ENCODE data around the gene TM7SF3.
"Not testable (repeated sequence)": the region's sequence is repeated elsewhere in the genome, so short reads cannot be mapped to it uniquely, and the experiment has no call there.

Gene TM7SF3, protein sequence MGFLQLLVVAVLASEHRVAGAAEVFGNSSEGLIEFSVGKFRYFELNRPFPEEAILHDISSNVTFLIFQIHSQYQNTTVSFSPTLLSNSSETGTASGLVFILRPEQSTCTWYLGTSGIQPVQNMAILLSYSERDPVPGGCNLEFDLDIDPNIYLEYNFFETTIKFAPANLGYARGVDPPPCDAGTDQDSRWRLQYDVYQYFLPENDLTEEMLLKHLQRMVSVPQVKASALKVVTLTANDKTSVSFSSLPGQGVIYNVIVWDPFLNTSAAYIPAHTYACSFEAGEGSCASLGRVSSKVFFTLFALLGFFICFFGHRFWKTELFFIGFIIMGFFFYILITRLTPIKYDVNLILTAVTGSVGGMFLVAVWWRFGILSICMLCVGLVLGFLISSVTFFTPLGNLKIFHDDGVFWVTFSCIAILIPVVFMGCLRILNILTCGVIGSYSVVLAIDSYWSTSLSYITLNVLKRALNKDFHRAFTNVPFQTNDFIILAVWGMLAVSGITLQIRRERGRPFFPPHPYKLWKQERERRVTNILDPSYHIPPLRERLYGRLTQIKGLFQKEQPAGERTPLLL

GRCh38 chr12:27014085-27014858 lies at the start of gene TM7SF3:
TM7SF3 (minus strand) TSS chr12:27014384; CDS start chr12:27014168, 216 bp downstream.
- DNase-seq (ENCODE audit: low spot score) = peak; percentile 91

GRCh38 chr12:27063250-27063851 lies 49.2 kb upstream of the TM7SF3 start:
- DNase-seq (ENCODE audit: low spot score) = no peak

DNA sequence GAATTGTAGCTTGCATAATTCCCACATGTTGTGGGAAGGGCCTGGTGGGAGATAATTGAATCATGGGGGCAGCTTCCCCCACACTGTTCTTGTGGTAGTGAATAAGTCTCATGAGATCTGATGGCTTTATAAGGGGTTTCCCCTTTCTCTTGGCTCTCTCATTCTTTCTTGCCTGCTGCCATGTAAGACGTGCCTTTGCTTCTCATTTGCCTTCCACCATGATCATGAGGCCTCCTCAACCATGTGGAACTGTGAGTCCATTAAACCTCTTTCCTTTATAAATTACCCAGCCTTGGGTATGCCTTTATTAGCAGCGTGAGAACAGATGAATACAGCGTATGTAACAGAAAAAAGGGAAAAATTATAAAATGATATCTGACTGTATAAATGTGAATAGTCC lies 47.1 kb upstream of the TM7SF3 start:
- no peak for DNase-seq (ENCODE audit: low spot score)

DNA sequence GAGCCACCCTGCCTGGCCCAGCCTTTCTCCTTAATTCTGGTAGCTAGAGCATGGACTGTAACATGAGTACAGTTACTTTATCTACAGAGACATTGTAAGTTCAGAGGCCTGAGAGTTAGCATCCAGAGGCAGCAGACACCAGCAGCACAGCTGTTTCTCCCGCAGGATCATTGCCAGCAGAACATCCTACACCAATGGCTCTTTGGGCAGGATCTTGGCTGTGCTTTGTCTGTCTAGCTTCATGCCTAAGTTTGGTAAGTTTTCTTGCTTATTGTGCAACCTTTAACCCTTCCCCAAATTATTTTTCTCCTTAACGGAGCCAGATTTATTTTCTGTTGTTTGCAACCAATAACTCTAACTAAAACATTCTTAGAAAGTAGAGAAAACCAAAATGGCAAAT lies 46.6 kb upstream of the TM7SF3 start:
- DNase-seq (ENCODE audit: low spot score) = no peak

GRCh38 chr12:27057543-27057942 lies 43.4 kb upstream of the TM7SF3 start:
- no peak for DNase-seq (ENCODE audit: low spot score)

DNA sequence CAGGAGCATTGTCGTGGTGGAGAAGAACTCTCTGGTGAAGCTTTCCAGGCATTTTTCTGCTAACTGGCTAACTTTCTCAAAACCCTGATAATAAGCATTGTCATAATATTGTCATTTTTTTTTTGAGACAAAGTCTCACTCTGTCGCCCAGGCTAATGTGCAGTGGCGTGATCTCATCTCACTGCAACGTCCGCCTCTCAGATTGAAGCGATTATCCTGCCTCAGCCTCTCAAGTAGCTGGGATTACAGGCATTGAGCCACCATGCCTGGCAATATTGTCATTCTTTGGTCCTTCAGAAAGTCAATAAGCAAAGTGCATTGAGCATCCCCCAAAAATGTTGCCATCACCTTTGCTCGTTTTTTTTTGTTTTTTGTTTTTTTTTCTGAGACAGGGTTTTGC lies 41.8 kb upstream of the TM7SF3 start:
- no peak for DNase-seq (ENCODE audit: low spot score)

GRCh38 chr12:27052742-27053141 lies 38.6 kb upstream of the TM7SF3 start:
- DNase-seq (ENCODE audit: low spot score) = no peak

- DNase-seq (ENCODE audit: low spot score) = no peak
These were observed 38.0 kb upstream of the TM7SF3 start for GRCh38 chr12:27052176-27052575.

DNA sequence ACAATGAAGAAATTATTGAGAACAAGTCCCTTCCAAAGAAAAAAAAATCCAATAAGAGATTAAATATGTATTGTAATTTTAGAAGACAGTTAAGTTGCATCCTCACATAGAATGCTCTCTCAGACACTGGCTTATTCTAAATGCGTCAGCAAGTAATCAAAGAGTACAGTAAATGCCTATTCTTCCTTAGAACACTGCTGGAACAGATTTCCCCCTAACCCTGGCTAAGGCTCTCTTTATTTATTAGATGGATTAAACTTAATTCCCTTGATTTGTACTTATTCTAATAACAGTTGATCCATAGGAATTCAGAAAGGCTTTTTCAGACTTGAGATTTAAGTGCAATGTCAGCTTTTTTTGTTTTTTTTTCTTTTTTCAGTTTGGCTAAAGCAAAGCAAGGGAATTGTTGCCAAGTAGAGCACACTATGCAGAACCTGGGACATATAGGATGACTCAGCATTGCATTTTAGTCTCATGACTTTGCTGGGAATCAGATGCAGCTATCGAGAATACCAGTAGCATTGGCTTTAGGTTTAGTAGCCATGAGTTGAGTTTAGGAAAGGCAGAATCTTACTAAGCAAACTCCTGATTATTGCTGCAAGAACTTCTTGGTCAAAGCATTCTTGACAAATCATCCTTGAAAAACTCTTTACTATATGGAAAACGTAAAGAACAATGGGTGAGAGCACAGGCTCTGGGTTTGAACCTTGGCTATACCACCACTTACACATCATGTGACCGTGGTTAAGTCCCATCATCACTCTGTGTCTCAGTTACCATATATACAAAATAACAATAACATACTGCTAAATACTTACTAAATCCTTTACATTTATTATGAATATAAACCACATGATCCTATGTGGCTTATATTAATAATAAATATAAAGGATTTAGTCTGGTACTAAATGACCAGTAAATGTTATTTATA lies 34.9 kb upstream of the TM7SF3 start:
- DNase-seq (ENCODE audit: low spot score) = peak; percentile 66

DNA sequence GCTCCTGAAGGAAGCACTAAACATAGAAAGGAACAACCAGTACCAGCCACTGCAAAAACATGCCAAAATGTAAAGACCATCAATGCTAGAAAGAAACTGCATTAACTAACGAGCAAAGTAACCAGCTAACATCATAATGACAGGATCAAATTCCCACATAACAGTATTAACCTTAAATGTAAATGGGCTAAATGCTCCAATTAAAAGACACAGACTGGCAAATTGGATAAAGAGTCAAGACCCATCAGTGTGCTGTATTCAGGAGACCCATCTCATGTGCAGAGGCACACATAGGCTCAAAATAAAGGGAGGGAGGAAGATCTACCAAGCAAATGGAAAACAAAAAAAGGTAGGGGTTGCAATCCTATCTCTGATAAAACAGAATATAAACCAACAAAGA lies 27.8 kb upstream of the TM7SF3 start:
- DNase-seq (ENCODE audit: low spot score) = not testable (repeated sequence)

DNA sequence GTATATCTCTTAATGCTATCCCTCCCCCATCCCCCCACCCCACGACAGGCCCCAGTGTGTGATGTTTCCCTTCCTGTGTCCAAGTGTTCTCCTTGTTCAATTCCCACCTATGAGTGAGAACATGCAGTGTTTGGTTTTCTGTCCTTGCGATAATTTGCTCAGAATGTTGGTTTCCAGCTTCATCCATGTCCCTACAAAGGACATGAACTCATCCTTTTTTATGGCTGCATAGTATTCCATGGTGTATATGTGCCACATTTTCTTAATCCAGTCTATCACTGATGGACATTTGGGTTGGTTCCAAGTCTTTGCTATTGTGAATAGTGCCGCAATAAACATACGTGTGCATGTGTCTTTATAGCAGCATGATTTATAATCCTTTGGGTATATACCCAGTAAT lies 26.5 kb upstream of the TM7SF3 start:
- DNase-seq (ENCODE audit: low spot score) = not testable (repeated sequence)

DNA sequence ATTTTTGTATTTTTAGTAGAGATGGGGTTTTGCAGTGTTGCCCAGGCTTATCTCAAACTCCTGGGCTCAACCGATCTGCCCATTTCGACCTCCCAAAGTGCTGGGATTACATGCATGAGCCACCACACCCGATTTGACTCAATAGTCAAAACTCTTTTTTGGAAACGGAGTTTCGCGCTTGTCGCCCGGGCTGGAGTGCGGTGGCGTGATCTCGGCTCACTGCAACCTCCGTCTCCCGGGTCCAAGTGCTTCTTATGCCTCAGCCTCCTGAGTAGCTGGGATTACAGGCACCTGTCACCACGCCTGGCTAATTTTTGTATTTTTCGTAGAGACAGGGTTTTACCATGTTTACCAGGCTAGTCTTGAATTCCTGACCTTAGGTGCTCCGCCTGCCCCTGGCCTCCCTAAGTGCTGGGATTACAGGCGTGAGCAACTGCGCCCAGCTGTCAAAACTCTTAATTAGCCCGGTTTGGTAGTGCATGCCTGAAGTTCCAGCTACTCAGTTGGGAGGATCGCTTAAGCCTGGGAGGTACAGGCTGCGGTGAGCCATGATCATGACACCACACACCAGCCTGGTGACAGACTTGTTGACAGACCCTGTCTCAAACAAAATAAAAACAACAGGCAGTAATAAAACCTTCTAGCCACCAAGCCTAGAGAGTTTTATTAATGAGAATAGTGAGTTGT lies 20.6 kb upstream of the TM7SF3 start:
- no peak for DNase-seq (ENCODE audit: low spot score)

GRCh38 chr12:27032679-27033078 lies 18.5 kb upstream of the TM7SF3 start:
- DNase-seq (ENCODE audit: low spot score) = no peak

- no peak for DNase-seq (ENCODE audit: low spot score)
These were observed 17.3 kb upstream of the TM7SF3 start for GRCh38 chr12:27031531-27031930.

DNA sequence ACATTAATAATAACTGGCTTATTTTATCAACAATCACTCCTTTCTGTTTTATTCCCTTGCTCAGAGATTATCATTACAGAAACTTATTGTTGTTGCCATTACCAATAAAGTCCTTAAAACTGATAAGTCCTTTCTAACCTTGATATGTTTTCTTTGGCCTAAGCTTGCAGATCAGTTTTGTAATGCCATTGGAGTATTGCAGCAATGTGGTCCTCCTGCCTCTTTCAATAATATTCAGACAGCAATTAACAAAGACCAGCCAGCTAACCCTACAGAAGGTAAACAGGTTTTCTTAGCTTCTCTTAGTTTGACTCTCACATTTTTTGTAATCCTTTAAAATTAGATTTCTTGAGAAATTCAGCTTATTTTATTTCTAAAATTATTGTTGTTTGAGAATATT lies 12.1 kb upstream of the TM7SF3 start:
- no peak for DNase-seq (ENCODE audit: low spot score)

GRCh38 chr12:27025116-27025515 lies 10.9 kb upstream of the TM7SF3 start:
- peak; percentile 69 for DNase-seq (ENCODE audit: low spot score)

GRCh38 chr12:27024291-27024690 lies 10.1 kb upstream of the TM7SF3 start:
- DNase-seq (ENCODE audit: low spot score) = no peak

DNA sequence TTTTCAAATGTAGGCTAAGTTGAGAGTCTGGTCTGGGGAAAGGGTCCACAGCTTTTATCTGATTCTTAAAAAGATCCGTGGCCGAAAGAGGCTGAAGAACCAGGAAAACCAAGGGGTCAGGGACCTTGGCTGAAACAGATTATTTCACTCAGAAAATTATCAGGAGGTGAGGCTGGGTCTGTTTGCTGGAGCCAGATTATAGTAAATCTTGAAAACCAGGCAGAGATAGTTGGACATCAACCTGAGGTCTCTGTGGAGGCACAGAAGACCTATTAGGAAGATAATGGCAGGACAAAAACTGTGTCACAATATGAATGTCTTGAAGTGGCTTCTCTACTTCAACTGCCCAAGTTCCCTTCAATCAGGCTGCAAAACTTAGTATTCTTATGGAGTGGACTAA lies 6.6 kb upstream of the TM7SF3 start:
- DNase-seq (ENCODE audit: low spot score) = no peak

- no peak for DNase-seq (ENCODE audit: low spot score)
These were observed 3.9 kb upstream of the TM7SF3 start for GRCh38 chr12:27018037-27018436.

DNA sequence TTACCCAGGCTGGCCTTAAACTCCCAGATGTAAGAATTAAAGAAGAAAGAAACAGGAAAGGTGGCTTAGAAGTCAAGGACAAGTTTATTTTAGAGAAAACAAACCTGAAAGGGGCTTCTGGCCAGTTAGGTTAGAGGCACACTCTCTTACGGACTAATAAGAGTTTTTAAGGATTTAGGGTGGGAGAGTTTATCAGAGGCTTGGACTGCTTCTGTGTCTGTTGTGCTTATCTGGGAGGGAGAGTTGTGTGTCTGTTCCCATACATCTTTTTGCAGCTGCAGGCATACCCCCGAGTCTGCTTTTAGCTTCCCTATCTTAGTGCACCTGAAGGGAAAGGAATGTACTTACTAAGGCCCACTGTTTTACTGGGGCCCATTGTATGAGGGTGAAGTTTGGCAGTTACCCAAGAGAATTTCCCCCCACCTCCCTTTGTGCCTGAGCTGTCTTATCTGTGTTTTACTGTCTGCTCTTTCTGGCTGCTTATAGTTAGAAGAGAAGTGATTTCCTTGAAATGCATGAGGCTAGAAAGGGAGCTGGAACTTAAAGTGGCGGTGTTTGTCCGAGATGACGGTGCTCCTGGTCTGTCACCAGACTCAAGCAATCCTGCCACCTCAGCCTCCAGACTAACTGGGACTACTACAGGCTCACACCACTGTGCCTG lies 3.1 kb upstream of the TM7SF3 start:
- not testable (repeated sequence) for DNase-seq (ENCODE audit: low spot score)

Data from RKO (cell line).